GM04504 (cell line): Measurements from ENCODE around the gene EHHADH.
A peak's percentile ranks its signal among the peaks of the same experiment; 100 is the strongest.
"Not testable (repeated sequence)": the region's sequence is repeated elsewhere in the genome, so short reads cannot be mapped to it uniquely, and the experiment has no call there.

Experiments
- DNase-seq: peaks from one replicate; pipeline ENCODE4 v3.0.0-alpha.2; 2012; ENCODE audit warnings: low read depth

EHHADH gene

DNA sequence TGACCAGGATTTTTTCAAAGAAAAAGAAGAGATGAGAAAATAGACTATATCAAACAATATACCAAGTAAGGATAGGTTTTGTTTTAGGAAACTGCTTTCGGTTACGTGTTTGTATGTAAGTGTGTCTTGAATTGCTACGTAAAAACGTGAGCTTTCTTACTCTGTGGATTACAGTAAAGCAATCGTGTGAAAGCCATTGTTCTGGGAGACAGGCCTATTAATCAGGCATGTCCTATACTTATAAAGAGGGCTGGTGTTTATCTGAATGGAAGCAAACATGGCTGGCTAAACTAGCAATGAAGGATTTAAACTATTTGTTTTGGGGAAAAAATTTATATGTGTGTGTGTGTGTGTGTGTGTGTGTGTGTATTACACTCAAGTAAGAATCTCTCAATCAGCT is 2.6 kb downstream of the EHHADH start:
- DNase-seq: no peak

DNA sequence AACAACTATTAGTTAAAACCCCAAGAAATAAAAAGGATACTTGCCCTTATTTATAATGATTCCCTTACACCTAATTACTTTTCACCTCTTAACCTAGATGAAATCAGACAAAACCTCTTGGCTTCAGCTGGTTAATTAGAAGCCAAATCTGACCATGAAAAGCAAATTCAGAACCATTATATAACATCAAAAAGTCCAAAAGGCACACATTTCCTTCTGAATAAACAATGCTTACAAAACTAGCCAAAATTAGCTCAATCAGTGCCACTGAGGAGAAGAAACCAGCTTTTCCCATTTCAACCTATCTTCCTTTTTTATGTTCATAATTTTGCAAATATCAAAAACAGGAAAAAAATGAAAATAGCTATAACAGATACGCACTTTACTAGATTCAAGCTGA is 3.2 kb downstream of the EHHADH start:
- no peak for DNase-seq

DNA sequence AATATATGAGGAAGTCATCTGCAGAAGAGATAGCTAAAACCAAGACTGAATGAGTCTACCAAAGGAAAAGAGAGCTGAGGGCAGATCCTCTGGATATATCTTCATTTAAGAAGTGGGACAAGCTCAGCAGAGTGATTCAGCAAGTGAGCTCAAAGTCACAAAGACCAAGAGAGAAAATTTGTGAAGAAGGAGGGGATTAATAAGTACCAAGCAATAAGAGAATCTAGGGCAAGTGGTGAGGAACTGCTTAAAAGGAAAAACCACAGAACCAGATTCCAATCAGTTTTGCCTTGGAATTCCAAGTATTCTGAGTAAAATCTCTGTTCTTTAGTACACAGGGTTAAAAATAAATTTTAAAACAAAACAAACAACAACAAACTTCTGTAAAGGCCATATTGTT is 3.6 kb downstream of the EHHADH start:
- DNase-seq: no peak

DNA sequence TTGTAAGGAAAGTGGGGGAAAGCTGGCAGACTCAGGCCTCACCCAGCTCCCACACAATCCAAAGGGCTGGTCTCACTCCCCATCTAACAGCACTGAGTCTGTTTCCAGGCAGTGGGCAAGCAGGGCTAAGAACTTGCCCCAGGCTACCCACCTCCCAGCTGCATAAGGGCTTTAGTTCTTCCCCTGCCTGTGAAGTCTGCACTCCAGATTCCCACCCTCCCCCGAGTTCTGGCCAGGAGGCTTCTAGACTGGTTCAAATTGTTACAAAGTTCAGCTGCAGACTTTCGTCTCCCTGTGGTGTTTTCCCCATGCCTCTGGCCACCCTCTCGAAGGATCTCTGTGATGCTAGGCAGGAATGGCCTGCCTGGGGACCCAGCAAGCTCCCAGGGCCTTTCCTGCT is 11.2 kb downstream of the EHHADH start:
- no peak for DNase-seq

DNA sequence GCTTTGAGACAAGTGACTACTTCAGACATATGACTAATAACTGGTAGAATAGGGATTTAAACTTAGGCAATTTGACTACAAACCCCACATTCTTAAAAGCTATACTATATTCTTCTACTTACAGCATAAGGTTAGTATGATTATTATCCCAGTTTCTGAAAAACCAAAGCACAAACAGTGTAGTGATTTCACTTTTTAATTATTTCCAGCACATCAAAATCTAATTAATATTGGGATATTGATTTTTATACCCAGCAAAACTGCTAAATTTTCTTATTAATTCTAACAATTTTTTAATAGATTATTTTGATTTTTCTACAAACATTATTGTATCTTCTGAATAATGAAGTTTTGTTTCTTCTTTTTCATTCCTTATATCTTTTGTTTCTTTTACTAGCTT is 16.9 kb downstream of the EHHADH start:
- no peak for DNase-seq

DNA sequence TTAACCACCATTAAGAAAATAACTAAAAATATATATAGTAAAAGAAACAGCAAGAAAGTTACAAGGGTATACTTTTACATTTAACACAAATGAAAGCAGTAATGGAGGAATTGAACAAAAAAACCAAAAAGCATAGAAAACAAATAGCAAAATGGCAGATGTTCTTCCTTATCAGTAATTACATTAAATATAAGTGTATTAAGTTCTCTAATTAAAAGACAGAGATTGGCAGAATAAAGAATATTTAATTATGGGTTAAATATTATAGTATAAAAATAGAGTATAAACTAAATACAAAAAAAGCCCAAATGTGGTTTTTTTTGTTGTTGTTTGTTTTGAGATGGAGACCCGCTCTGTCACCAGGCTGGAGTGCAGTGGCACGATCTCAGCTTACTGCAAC is 20.5 kb downstream of the EHHADH start:
- no peak for DNase-seq

DNA sequence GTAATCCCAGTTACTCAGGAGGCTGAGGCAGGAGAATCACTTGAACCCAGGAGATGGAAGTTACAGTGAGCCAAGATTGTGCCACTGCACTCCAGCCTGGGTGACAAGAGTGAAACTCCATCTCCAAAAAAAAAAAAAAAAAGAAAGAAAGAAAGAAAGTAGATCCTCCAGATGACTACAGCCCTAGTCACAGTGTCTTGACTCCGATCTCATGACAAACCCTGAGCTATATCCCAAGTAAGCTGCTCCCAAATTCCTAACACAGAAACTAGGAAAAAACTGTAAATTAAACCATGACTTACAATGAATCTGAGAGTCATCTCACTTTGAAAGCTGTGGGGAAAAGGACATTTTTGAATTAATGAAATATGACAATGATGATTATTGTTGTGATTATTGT is 27.3 kb downstream of the EHHADH start:
- DNase-seq: not testable (repeated sequence)

DNA sequence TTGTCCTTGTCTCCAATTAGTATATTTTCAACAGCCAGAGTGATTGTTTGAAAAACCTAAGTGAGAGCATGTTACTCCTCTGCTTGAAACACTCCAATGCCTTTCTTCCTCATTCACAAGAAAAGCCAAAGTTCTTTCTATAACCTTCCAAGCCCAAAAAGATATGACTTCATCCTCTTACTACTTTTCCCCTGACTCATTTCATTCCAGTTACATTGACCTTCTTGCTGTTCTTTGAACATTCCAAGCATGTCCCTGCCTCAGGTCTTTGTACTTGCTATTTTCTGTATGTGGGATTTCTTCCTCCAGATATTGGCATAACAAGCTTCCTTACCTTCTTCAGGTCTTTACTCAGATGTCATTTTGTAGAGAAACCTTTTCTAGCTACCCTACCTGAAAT is 28.3 kb downstream of the EHHADH start:
- DNase-seq: no peak

DNA sequence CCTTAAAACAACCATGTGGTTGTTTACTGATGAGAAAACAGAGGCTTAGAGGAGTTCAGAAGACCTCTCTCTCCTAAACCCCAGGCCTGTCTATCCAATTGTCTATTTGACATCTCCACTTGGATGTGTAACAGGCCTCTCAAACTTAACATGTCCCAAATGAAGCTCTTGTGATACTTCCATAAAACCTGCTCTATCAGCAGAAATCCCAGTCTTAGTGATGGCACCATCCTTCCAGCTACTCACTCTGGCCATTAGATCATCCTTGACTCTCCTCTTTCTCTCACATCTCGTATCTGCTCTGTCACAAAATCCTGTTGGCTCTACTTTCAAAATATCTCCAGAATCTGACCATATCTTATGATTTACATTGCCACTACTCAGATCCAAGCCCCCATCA is 28.8 kb downstream of the EHHADH start:
- DNase-seq: no peak

DNA sequence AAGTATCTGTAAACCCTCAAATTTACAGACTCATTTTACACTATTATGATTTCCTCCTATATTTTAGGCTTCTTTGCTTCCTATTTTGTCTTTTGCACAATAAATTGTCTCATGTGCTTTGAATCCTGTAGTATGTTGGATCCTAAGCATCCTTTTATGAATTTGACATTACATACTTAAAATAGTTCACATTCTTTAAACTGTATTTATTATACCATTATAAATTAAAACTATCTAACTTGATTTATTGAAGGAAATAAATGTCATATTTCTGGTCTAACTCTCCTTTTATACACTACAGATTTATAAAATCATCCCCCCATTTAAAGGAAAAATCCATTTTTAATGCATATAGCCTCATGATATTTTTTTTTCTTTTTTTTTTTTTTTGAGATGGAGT is 32.6 kb downstream of the EHHADH start:
- no peak for DNase-seq

DNA sequence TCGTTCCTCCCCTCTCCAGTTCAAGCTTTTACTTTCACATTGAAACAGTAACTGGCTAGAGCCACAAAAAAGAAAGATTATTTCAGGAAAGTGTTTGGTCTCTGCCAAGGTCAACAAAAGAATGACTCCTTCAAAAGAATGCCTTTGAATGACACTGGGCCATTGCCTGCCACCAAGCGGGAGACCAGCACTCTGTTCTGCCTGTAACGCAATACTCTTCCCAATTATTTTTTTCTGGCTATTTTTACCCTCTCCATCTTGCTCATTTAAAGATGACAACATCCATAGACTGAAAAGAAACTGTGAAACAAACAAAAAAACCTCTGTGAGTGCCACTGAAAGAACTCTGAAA is 37.3 kb downstream of the EHHADH start:
- no peak for DNase-seq

DNA sequence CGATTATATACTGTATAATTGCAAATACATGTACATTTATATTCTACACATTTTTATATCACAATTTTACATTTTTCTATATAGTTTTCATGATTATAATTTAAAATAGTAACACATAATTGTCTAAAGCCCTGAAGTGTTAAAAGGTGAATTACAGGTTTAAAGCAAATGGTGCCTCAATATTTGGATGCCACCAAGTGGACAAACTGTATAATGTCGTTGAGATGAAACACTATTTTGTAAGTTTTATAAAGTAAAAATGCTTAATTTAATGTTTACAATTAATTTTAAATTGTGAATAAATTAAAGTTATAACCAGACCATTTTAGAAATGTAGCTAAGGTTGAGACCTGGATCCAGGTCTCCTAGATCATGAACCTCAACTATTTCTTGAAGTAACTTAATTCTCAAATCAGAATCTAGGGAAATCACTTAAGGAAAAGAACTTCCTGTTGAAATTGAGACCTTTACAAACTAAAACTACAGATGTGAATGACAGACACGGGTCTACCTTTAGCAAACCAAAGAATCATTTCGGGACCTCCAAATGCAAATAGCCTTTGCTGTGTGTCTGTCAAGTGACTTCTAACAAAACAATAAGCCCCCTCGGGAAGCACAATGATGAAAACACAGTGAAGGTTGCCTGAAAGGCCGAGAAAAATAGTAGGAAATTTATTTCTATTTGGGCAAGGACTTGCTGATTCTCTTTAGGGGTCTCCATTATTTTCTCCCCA is 37.8 kb downstream of the EHHADH start:
- DNase-seq: no peak

DNA sequence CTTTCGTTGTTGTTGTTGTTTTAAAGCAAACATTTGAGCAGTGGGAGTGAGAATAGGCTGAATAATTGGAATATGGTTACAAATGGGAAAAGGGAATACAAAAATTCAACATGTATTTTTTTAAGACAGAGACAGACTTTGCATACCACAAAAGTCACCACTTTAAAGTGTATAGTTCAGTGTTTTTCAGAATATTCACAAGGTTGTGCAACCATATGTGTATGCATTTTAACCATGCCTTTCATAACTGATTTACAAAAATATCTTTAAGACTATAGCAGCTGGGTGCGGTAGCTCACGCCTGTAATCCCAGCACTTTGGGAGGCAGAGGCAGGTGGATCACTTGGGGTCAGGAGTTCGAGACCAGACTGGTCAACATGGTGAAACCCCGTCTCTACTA is 41.3 kb downstream of the EHHADH start:
- DNase-seq: no peak

DNA sequence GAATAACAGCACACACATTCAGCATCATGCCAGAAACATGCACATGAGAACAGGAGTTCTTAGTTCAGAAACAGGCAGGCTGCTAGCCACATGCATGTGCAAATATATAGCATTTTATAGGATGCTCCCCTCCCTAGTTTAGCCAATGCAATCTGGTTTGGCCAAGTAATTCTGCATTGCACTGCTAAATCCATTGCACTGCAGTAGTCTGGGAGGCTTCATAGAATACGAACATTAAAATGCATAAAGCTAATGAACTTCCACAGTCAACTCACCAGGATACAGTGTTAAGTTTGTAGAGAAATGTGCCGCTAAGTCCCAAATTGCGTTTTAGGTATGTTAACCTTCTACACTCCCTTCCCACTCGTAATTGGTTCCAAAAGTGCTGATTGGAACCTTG is 41.8 kb downstream of the EHHADH start:
- no peak for DNase-seq

DNA sequence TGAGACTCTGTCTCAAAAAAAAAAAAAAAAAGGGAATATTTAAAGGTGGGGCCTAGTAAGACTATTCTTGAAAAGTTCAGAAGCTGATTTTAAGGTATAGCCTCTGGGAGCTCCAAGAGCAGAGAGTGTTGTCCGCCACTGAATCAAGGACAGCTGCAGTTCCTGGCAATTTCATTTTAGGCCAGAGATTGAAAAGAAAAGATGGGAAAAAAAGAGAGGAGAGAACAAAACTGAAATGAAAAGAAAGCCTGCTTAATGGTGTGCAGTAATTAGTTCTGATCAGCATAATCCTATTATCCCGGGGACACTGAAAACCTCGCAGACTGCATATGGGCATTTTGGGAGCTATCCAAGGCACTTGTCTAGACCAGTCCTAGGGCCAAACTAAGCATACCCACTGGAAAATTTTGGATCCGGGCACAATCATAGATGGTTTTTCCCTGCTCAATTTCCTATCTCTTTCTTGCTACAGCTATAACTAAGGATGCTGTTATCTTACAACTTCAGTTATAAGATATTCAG is 43.2 kb downstream of the EHHADH start:
- no peak for DNase-seq

DNA sequence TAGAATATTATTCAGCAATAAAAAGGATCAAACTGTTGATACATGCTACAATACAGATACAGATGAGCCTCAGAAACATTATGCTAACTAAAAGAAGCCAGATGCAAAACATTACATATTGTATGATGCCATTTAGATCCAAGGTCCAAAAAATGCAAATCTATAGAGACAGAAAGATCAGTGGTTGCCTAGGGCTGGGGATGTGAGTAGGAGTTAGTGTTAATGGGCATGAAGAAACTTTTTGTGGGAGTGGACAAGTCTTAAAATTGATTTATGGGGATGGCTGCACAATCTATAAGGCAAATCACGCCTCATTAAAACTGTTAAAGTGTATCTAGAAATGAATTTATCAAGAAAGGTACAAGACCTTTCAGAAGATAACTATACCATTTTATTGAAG is 45.0 kb downstream of the EHHADH start:
- no peak for DNase-seq

DNA sequence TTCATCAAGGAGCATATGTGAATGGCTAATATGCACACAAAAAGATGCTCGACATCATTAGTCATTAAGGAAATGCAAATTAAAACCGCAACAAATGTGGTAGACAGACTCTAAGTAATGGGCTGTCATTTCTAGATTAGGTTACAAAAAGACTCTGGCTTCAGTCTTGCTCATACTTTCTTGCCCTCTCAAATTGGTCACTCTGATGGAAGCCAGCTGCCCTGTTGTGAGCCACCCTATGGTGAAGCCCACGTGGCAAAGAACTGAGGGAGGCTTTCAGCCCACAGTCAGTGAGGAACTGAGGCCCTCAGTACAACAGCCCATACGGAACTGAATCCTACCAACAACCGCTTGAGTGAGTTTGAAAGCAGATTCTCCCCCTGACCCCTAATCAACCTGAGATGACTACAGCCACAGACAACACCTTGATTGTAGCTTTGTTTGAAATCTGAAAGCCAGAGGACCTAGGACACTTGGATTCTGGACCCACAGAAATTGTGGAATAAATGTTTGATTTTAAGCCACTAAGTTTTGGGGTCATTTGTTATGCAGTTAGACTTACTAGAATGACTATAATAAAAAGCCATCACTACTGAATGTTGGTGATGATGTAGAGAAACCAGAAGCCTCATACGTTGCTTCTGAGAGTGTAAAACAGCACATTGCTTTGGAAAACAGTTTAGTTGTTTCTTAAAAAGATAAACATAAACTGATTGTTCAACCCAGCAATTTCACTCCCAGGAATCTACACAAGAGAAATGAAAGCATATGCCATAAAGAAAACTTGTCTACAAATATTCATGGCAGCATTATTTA is 45.7 kb downstream of the EHHADH start:
- DNase-seq: peak; percentile 47

DNA sequence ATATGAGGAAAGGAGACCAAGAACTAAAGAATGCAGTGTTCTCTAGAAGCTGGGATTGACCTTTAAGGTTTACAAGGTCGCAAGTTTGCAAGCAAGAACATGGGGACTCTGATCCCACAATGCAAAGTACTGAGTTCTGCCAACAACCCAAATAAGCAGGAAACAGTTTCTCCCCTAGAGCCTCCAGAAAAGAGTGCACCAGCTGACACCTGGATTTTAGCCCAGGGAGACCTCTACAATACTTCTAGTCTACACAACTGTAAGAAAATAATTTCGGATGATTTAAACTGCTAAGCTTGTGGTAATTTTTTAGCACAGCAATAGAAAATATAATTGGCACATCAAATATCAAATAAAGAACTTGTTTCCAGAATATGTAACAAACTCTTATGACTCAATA is 46.4 kb downstream of the EHHADH start:
- no peak for DNase-seq

DNA sequence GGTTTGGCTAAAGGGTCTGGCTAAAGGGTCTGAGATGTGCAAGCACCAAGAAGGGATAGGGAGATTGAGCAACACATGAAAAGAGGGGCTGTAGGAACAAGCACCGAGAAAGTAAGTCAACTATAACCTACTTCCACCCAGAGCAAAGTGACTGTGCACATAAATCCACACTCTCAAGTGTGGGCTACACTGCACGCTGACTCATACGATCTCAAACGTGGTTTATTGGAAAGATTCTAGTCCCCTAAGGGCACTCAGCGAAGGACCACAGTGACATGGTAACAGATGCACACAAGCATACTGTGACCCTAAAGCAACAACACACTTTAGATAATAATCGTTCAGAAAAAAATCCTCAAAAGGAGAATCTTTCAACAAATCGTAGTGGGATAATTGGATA is 48.0 kb downstream of the EHHADH start:
- no peak for DNase-seq

DNA sequence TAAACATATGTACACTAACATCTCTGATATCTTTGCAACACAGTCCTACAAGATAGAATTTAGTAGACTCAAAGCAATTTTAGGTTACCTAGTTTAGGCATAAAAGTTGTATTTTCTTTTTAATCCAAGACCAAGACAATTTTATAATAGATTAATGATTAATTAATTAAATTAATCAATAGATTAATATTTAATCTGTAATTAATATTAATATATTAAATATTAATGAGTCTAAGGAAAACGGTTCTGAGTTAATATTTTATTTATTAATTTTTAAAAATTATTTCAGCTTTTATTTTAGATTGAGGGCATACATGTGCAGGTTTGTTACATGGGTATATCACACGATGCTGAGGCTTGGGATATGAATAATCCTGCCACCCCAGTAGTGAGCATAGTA is 49.0 kb downstream of the EHHADH start:
- no peak for DNase-seq

DNA sequence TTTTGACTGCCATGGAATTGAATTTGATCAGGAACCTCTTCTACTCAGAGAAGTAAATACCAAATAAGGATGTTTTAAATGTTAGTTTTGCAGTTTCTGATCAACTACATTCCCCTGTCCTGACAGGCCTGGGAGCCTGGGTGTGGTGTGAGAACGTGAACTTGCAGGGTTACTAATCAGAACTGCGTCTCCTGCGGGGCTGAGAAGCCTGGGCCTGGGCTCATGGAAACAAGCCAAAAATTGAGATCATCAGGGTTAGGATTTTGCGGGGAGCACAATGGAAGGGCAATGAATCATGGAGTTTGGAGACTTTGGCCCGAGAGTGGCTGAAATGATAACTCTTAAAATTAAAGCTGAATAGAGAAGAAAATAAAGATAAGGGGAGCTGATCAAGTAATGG is 53.2 kb downstream of the EHHADH start:
- DNase-seq: peak; percentile 56

DNA sequence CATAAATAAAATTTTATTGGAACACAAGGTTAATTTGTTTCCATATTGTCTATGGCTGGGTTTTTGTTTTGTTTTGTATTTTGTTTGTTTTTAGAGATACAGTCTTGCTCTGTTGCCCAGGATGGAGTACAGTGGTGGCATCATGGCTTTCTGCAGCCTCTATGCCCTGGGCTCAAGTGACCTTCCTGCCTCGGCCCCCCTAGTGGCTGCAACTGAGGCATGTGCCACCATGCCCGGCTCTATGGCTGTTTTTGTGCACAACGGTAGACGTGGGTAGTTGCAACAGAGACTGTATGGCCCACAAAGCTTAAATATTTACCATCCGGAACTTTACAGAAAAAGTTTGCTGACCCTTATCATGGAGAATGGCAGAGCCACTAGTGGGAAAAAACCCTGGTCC is 54.2 kb downstream of the EHHADH start:
- DNase-seq: no peak

DNA sequence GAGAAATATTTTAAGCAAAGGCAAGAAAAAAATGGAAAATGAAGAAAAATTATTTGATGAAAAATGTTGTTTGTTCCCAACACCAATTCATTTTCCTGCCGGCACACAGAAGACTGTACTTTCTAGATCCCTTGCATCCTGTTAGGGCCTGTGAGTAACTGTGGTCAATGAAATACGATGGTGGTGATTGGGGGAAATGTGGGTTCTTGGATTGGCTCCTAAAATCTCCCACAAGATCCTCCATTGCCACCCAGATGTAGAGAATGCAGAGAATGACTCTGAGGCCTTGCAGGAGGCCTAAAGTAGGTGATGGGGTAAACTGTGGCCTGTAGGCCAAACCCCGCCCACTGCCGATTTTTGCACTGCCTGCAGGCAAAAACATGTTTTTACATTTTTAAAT is 54.6 kb downstream of the EHHADH start:
- DNase-seq: no peak

DNA sequence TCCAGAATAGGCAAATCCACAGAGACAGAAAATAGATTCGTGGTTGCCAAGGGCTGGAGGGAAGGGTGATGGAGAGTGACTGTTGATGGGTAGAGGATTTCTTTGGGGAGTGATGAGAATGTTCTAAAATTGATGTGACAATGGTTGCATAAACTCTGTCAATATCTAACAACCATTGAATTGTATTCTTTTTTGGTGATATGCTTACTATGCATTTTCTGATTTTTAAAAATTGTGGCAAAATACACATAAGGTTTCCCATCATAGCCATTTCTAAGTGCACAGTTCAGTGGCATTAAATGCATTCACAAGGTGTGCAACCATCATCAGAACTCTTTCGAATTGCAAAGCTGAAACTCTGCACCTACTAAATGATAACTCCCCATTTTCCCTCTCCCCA is 56.8 kb downstream of the EHHADH start:
- no peak for DNase-seq
